Activated T-cell treated with anti-CD3 and anti-CD28 coated beads, Interleukin-2, amount 50 U/mL, for 48 hours (primary cell): ENCODE results near the gene ADGRG1.

ENCODE experiments used
- DNase-seq, 2 experiments: peaks; one replicate each; pipeline ENCODE4 v3.0.0-alpha.2; 2020

Gene ADGRG1

GRCh38 chr16:57606147-57606846 is 22.1 kb upstream of the ADGRG1 start:
- DNase-seq = peak in 1 of 2 experiments; percentile 4

DNA sequence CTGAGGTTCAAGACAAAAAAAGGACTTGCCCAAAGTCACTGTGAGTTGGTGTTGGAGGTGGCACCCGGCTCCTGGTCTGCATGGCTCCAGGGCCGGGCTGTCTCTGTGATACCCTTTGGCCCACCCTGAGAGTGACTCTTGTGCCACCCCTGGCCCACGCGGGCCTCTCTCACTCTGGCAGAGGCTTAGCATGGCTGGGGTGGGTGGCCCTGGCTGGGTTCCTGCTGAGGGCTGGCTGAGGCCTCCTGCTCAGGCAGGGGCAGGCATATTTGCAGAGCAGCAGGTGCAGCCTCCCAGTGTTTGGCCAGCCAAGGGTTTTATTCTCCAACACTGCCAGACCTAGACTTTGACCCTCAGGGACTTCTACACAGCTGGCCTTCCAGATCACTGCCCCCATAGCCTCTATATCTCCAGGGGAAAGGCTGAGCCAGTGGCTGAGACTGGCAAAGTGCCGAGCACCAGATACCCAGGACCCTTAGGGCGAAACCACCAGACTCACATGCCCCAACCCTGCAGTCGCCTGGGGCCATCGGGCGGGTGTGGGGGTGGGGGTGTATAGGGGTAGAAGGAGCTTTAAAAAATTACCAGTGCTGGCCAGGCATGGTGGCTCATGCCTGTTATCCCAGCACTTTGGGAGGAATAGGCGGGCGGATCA is 21.5 kb upstream of the ADGRG1 start:
- peak; percentile 17 to 20 for DNase-seq

- peak; percentile 16 to 19 for DNase-seq
These were observed 20.6 kb upstream of the ADGRG1 start for GRCh38 chr16:57607676-57608461.

- peak; percentile 19 to 20 for DNase-seq
These were observed 19.8 kb upstream of the ADGRG1 start for GRCh38 chr16:57608462-57609113.

GRCh38 chr16:57609541-57610401 is 18.7 kb upstream of the ADGRG1 start:
- peak; percentile 84 to 88 for DNase-seq

- no peak for DNase-seq
These were observed 17.8 kb upstream of the ADGRG1 start for GRCh38 chr16:57610611-57611010.

DNA sequence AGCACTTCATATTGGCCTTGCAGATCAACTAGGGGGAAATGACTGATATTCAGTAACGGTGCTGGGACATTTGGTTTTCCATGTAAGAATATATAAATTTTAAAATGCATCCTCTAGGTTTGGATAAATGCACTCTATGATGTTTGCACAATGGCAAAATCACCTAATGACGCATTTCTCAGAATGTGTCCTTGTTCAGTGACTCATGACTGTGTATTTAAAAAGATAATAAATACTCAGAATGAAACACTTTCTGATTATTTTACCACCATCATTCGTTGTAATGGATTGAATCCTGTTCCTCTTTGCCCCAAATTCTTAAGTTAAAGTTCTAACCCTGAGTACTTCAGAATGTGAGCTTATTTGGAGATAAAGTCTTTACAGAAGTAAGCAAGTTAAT is 17.2 kb upstream of the ADGRG1 start:
- no peak for DNase-seq

GRCh38 chr16:57611706-57612105 is 16.7 kb upstream of the ADGRG1 start:
- DNase-seq = no peak

DNA sequence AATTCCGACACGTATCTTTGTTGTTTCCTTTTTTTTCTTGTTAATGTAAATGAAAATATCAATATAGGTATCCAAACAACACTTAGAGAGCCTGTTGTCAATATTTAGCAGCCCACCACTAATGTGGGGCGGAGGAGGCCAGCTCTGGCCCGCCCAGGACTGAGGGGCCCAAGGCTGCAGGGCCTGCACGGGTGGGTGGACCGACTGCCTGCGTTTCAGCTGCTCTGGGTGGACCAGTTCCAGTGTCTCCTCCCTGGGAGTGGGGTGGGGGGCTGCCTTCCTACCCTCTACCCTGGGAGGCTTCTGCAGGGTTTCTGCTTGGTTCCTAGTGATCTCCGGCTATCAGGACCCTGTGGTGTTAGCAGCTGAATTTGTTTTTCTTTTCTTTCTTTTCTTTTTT is 15.9 kb upstream of the ADGRG1 start:
- no peak for DNase-seq

DNA sequence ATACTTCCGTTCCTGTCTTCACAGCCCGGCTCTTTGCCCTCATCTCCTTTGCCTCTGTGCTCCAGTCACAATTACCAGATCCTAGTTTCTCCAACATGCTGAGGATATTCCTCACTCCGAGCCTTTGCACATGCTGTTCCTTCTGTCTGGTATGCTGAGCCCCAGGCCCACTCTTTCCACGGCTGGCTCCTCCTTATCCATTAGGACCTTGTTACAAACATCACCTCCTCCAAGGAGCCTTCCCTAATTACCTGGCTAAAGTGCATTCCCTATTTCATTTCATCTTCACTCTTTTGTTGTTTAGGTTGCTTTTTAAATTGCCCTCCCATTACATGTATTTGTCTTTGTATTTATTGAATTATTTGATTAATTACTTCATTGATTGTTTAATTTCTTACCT is 14.9 kb upstream of the ADGRG1 start:
- no peak for DNase-seq

GRCh38 chr16:57614536-57614935 is 13.9 kb upstream of the ADGRG1 start:
- DNase-seq = peak; percentile 72 to 79

- no peak for DNase-seq
These were observed 13.5 kb upstream of the ADGRG1 start for GRCh38 chr16:57614944-57615343.

DNA sequence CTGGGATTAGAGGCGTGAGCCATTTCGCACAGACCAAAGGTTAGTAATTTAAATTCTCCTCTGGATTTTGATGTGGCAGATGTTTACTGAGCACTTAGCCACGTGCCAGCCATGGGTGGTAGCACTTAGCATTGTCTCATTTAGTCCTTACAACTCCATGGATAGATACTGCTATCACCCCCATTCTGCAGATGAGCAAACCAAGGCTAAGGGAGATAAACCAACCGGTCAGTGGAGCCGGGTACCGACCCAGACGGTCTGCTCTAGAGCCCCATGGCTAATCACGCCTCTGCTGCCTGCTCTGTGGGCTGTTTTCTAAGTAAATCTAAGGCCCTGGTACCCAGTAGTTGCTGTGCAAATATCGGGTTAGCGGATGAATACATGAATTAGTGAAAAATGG is 12.6 kb upstream of the ADGRG1 start:
- no peak for DNase-seq

DNA sequence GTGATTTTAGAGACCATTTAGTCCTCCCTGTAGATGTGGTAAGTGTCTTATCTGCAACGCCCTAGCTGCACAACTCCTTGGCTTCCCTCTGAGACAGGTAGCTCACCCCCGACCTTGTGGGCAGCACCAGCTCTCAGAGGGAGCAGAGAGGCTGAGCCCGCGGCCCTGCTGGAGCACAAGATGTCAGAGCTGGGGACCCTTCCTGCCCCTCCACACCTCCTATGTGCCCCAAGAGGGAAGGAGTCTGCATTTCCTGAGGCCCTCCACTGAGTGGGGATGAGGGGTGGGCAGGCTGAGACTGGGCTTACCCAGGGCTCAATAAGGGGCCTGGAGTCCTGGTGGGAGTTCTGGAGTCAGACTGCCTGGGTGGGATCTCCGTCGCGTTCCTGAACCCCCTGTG is 12.2 kb upstream of the ADGRG1 start:
- DNase-seq = no peak

GRCh38 chr16:57616876-57617275 is 11.6 kb upstream of the ADGRG1 start:
- DNase-seq = no peak

DNA sequence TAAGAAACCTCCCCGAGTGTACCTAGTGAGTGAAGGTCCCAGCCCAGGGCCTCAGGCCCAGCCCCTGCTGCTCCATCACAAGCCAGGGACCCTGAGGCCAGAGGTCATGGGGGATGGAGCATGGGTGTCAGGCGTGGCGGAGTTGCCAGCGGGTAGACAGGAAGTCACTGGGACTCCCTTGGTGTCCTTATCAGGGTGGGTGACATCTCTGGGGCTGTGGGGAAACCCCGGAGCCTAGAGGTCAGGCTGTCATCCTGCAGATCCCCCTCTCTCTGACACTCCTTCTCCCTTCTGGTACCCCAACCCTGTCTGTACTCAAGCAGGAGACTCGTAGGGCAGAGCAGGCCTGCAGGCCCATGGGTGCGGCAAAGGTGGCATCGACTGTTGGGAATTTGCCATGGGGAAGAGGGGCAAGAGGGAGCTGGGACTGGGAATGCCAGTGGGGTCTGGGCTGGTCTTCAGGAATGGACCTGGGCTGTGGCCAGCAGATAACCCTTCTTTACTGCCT is 10.8 kb upstream of the ADGRG1 start:
- DNase-seq = no peak

GRCh38 chr16:57618296-57619132 is 9.9 kb upstream of the ADGRG1 start:
- DNase-seq = no peak

GRCh38 chr16:57619133-57619605 is 9.3 kb upstream of the ADGRG1 start:
- no peak for DNase-seq

- no peak for DNase-seq
These were observed 8.7 kb upstream of the ADGRG1 start for GRCh38 chr16:57619606-57620334.
